AG20443 (cell line): Measurements from ENCODE around the gene BIRC7.
A peak's percentile ranks its signal among the peaks of the same experiment; 100 is the strongest.

Experiments
- DNase-seq: peaks from one replicate; pipeline ENCODE4 v3.0.0; 2012; ENCODE audit warnings: low spot score, mixed read lengths

BIRC7 gene

GRCh38 chr20:63265891-63266515, 30.3 kb downstream of the BIRC7 start:
- peak; percentile 89 for DNase-seq

GRCh38 chr20:63267691-63268090, 32.0 kb downstream of the BIRC7 start:
- DNase-seq, result peak; percentile 39

GRCh38 chr20:63268256-63268655, 32.6 kb downstream of the BIRC7 start:
- no peak for DNase-seq

- no peak for DNase-seq
Measured at GRCh38 chr20:63268671-63269439, 33.1 kb downstream of the BIRC7 start.

- no peak for DNase-seq
Measured at GRCh38 chr20:63269724-63270123, 34.0 kb downstream of the BIRC7 start.

GRCh38 chr20:63270606-63271325, 35.1 kb downstream of the BIRC7 start:
- no peak for DNase-seq

GRCh38 chr20:63272105-63273058, 36.7 kb downstream of the BIRC7 start, which contains the start of gene ARFGAP1:
Gene ARFGAP1 (plus strand): TSS chr20:63272813. CDS start chr20:63275581, 2,768 bp downstream.
- DNase-seq, result peak; percentile 98

GRCh38 chr20:63273059-63273579, 37.4 kb downstream of the BIRC7 start:
- no peak for DNase-seq

GRCh38 chr20:63273635-63274380, 38.1 kb downstream of the BIRC7 start:
- DNase-seq, result peak; percentile 72

- DNase-seq, result no peak
Measured at GRCh38 chr20:63274381-63275228, 38.9 kb downstream of the BIRC7 start.

- no peak for DNase-seq
Measured at GRCh38 chr20:63275825-63276224, 40.1 kb downstream of the BIRC7 start.

GRCh38 chr20:63276956-63277355, 41.3 kb downstream of the BIRC7 start:
- no peak for DNase-seq

GRCh38 chr20:63277466-63278272, 42.0 kb downstream of the BIRC7 start:
- no peak for DNase-seq

- no peak for DNase-seq
Measured at GRCh38 chr20:63278661-63279060, 43.0 kb downstream of the BIRC7 start.

- no peak for DNase-seq
Measured at GRCh38 chr20:63279931-63280330, 44.2 kb downstream of the BIRC7 start.

- DNase-seq, result no peak
Measured at GRCh38 chr20:63280371-63280770, 44.7 kb downstream of the BIRC7 start.

- no peak for DNase-seq
Measured at GRCh38 chr20:63280929-63281545, 45.3 kb downstream of the BIRC7 start.
